Neutrophil (primary cell): ENCODE measurements around the gene ARHGAP11A.
"Not testable (repeated sequence)": the region's sequence is repeated elsewhere in the genome, so short reads cannot be mapped to it uniquely, and the experiment has no call there.

Experiments
- H3K27ac ChIP-seq: fragments of 200-600 bp; sonication (generic); 2 replicates; pipeline ENCODE4 v1.5.1; 2016; ENCODE audit warnings: mild to moderate bottlenecking, moderate library complexity
- H3K27me3 ChIP-seq: fragments of 200-600 bp; sonication (generic); 2 replicates; pipeline ENCODE4 v1.6.0; 2016; ENCODE audit warnings: mild to moderate bottlenecking
- H3K36me3 ChIP-seq: fragments of 200-600 bp; sonication (generic); 2 replicates; pipeline ENCODE4 v1.5.1; 2017
- H3K4me1 ChIP-seq, 2 experiments: fragments of 200-600 bp in 1 of 2; sonication (generic) in 1 of 2; 1 replicate in 1 of 2; 2 replicates in 1 of 2; pipeline versions ENCODE4 v1.5.1 to v1.6.1; 2013 to 2016; ENCODE audit warnings: low read depth in 1 of 2, low read length in 1 of 2, mild to moderate bottlenecking in 1 of 2, moderate library complexity in 1 of 2; ENCODE audit not compliant: control insufficient read depth in 1 of 2, insufficient read depth in 1 of 2
- H3K4me3 ChIP-seq, 2 experiments: fragments of 200-600 bp in 1 of 2; sonication (generic) in 1 of 2; 1 replicate in 1 of 2; 2 replicates in 1 of 2; pipeline ENCODE4 v1.5.1; 2013 to 2016; ENCODE audit warnings: low read depth in 1 of 2, low read length in 1 of 2, mild to moderate bottlenecking in 1 of 2, moderate library complexity in 1 of 2
- H3K9me3 ChIP-seq: fragments of 200-600 bp; sonication (generic); 2 replicates; pipeline ENCODE4 v1.5.1; 2016

The ARHGAP11A gene, protein sequence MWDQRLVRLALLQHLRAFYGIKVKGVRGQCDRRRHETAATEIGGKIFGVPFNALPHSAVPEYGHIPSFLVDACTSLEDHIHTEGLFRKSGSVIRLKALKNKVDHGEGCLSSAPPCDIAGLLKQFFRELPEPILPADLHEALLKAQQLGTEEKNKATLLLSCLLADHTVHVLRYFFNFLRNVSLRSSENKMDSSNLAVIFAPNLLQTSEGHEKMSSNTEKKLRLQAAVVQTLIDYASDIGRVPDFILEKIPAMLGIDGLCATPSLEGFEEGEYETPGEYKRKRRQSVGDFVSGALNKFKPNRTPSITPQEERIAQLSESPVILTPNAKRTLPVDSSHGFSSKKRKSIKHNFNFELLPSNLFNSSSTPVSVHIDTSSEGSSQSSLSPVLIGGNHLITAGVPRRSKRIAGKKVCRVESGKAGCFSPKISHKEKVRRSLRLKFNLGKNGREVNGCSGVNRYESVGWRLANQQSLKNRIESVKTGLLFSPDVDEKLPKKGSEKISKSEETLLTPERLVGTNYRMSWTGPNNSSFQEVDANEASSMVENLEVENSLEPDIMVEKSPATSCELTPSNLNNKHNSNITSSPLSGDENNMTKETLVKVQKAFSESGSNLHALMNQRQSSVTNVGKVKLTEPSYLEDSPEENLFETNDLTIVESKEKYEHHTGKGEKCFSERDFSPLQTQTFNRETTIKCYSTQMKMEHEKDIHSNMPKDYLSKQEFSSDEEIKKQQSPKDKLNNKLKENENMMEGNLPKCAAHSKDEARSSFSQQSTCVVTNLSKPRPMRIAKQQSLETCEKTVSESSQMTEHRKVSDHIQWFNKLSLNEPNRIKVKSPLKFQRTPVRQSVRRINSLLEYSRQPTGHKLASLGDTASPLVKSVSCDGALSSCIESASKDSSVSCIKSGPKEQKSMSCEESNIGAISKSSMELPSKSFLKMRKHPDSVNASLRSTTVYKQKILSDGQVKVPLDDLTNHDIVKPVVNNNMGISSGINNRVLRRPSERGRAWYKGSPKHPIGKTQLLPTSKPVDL

DNA sequence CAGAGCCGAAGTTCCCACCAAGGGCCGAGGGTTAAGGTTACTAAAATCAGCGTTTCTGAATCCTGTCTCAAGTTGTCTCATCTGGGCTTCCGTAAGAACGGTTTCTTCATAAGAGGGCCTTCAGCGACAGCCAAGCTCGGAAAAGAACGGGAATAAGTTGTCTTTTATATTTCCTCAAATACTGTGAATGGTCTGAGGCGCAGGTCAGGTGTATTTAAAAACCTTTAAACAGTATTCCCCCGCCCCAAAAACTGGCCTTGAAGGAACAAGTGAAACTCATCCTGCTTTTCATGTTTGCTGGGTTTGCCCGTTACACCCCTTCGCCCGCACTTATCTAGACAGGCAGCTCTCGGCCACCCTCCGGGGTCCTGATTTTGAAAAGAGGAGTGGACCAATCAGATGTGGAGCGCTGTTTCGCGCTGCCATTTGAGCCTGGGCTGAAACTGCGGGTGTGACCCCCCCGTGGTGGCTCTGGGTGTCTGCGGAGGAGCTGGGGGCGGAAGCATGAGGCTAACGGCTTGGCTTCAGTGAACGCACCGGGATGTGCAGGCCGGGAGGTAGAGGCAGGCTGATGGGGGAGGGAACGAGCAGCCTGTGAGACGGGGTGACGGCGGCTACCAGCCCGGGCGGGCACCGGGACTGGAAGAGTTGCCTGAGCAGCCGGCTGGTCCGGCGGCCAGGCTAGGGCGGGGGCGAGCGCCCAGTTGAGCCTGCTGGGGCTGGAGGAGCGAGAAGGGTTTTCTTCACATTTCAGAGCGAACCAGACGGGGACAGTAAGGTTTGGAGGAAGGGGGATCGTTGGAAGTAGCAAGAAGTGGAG is at the start of gene ARHGAP11A:
Gene ARHGAP11A, plus strand, starts transcription at position 454 of the 820 bp plus-strand sequence. CDS start 708 bp downstream, outside the sequence.
- H3K27me3 ChIP-seq, H3K9me3 ChIP-seq, H3K36me3 ChIP-seq, H3K4me1 ChIP-seq: not testable (repeated sequence)
- H3K27ac ChIP-seq = peak within 1 kb of the TSS; percentile 84
- peak within 1 kb of the TSS; percentile 66 to 74 for H3K4me3 ChIP-seq

DNA sequence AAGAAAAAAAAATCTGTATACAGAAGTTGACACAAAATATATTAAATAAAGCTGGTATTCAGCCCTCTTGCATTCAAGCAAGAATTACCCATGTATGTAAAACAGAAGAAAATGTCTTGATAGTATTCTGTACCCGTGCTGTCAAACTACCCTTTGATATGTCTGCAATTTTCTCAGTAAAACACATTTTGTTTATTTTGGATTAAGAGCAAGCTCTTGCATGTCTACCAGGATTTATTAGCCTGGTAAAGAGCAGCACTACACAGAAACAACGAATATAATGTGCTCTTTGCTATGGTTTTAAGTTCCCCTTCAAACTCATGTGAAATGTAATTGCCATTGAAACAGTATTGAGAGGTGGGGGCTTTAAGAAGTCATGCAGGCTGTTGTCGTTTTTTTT is 46.3 kb upstream of the ARHGAP11A start:
- H3K4me1 ChIP-seq, H3K36me3 ChIP-seq, H3K27ac ChIP-seq, H3K27me3 ChIP-seq, H3K4me3 ChIP-seq, H3K9me3 ChIP-seq: not testable (repeated sequence)

DNA sequence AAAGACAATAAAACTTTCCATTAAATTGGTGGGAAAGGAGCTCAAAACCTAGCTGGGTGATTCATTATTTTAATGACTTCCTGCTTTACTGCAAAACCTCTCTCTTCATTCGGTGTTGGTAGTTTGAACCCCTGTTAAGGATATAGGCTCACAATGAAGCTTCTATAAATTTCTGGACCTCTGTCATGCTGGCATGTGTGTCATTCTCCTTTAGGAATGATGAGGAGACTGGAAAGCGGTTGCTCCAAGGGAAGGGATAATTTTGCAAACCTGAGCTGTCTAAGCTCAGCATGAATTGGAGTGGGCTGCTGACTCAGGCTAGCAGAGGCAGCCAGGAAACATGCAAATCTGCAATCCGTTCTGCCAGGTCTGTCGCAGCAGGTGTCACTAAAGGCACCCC is 36.8 kb upstream of the ARHGAP11A start:
- not testable (repeated sequence) for H3K4me3 ChIP-seq, H3K27me3 ChIP-seq, H3K4me1 ChIP-seq, H3K36me3 ChIP-seq, H3K27ac ChIP-seq, H3K9me3 ChIP-seq

DNA sequence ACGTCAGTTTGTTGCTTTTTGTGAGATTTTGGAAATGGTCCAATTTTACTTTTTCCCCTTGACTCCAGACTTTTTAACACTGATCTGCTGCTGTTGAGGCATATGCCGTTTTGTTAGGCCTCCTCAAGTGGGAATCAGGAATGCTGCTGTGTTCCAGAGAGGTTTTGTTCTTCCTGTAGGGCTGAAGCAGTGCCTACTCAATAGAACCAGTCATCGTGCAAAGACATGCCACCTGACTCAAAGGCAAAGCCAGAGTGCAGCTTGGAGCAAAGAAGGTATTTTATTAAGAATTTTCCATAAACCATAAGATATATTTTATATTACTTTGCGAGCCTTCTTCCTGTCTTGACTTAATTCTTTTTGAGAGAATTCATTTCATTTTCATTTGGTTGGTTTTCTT is 29.5 kb upstream of the ARHGAP11A start:
- H3K27ac ChIP-seq, H3K9me3 ChIP-seq, H3K4me3 ChIP-seq, H3K27me3 ChIP-seq, H3K4me1 ChIP-seq, H3K36me3 ChIP-seq: not testable (repeated sequence)

DNA sequence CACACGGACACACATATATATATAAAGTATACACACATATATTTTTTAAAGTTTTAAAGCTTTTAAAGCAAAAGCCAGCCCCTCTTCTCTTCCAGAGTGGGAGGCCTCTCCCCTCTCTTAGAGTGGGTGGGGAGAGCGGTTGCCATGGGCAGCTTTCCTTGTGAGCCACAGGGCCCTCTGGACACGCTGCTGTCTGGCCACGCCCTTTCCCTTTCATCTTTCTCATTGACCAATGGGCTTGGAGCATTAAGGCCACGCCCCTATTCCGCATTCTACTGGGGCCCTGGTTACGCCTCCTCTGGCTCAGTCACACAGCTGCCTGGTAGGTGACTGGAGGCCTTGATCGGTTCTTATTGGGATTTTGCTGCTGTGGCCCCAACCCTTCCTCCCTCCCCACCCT is 22.2 kb upstream of the ARHGAP11A start, which contains the start of gene GOLGA8N:
Gene GOLGA8N, plus strand, starts transcription at position 306 of the 400 bp plus-strand sequence.
- H3K36me3 ChIP-seq, H3K27me3 ChIP-seq, H3K27ac ChIP-seq, H3K9me3 ChIP-seq, H3K4me1 ChIP-seq, H3K4me3 ChIP-seq: not testable (repeated sequence)

DNA sequence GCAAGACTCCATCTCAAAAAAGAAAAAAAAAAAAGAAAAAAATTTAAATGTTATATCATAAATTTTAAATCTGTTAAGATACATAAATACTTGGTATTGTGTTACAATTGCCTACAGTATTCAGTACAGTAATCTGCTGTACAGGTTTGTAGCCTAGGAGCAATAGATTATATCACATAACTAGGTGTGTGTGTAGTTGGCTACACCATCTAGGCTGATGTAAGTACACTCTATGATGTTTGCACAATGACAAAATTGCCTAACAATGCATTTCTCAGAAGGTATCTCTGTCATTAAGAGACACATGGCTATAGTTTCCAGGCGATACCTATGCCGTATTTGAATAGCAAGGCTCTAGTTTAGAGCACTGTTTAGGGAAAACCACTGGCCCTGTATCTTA is 5.8 kb upstream of the ARHGAP11A start:
- H3K27me3 ChIP-seq = not testable (repeated sequence)

DNA sequence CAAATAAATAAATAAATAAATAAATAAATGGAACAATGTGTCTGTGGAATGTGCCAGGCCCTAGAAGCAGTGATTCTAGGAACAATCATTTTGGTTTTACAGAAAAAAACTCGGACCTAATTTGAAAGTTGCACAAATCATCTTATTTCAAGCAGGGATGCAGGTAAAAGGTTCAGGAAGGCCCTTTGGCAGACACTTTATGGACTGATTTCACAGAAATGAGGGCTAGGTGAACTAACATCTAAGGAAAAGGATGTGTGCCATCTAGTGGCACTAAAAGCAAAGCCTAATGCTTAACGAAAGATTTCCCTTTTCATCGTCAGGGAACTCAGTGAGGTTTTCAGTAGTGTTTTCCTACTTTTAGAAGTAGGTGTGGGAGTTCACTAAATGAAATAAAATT is 4.6 kb upstream of the ARHGAP11A start:
- not testable (repeated sequence) for H3K27ac ChIP-seq, H3K4me1 ChIP-seq, H3K9me3 ChIP-seq, H3K27me3 ChIP-seq, H3K4me3 ChIP-seq, H3K36me3 ChIP-seq

More for the DNA sequence above, 5.8 kb upstream of the ARHGAP11A start:
- H3K4me3 ChIP-seq, H3K36me3 ChIP-seq, H3K27ac ChIP-seq, H3K9me3 ChIP-seq, H3K4me1 ChIP-seq: not testable (repeated sequence)

DNA sequence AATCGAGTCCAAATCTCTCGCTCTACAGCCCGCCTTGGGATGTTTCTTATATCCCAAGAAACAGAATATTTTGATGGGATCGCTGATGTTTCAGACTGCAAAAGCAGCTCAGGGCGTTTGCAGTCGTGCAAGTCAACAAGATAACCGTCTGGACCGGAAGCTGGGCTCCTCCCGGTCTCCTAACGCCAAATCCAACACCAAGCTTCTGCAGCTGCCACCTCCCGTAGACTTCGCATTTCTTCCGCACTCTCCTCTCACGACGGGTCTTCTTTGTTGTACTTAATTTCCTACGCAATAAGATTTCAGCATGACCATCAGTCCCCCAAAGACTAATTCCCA is 623 bp upstream of the ARHGAP11A start:
- H3K4me3 ChIP-seq = peak overlapping the region; percentile 66 to 74
- peak overlapping the region; percentile 84 for H3K27ac ChIP-seq
- not testable (repeated sequence) for H3K9me3 ChIP-seq, H3K36me3 ChIP-seq, H3K27me3 ChIP-seq
- peaks cover 0 to 10% of the 10 kb centered on the region in 2 experiments for H3K4me1 ChIP-seq

DNA sequence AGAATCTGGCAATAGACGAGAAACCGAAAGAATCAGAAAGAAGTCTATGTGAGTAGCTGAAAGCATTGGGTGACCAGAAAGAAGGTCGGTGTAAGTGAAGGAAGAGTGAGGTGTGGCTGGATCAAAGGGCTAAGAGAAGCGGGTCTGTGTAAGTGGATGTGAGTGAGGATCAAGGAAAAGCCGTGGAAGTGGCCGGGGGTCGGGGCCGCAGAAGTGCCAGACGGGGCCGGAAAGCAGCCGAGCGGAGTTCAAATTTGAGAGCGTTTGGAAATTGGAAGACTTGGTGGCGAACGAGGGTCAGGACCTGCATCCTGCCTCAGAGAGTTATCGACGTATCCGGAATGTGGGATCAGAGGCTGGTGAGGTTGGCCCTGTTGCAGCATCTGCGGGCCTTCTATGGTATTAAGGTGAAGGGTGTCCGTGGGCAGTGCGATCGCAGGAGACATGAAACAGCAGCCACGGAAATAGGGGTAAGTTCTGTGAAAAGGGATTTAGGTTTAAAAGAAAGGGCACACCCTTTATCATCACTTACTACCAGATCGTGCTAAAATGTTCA is 645 bp downstream of the ARHGAP11A start:
- Histone ChIP-seq H3K4me3 (peak overlapping the region; percentile 66 to 74), H3K27ac (peak overlapping the region; percentile 84)
- not testable (repeated sequence) for H3K4me1 ChIP-seq, H3K27me3 ChIP-seq, H3K36me3 ChIP-seq, H3K9me3 ChIP-seq
